A549 (cell line): ENCODE measurements around the gene UMAD1. TPM values are rescaled to one million over a fixed set of nuclear protein-coding genes. Genes with fewer than 3 reads are reported as not detected.

ENCODE experiments used
- ATAC-seq, 2 experiments: fragments of 200-7000 bp in 1 of 2; fragments of >200 bp in 1 of 2; cut with Nextera tagmentation in 1 of 2; cut with Tn5 transposase in 1 of 2; 3 replicates each; pipeline versions ENCODE4 v1.8.0 to v1.9.1; 2018 to 2020; ENCODE audit warnings: mild to moderate bottlenecking in 1 of 2, moderate library complexity in 1 of 2
- CTCF ChIA-PET: fragments of 300-600 bp; sonication (Branson Sonifier 250); formaldehyde crosslinking; extraction: SDS; loops from one replicate; lab custom pipeline; 2021; ENCODE audit warnings: antibody characterized with exemption, inconsistent platforms; lab: Yijun Ruan, JAX
- POLR2A ChIA-PET: fragments of 350-600 bp; formaldehyde crosslinking; extraction: SDS; loops from one replicate; lab custom pipeline; 2021; ENCODE audit warnings: antibody characterized with exemption, inconsistent platforms; lab: Yijun Ruan, JAX
- DNase-seq, 2 experiments: peaks; one replicate each; pipeline versions ENCODE4 v3.0.0 to v3.0.0-alpha.2; 2011 to 2016; ENCODE audit warnings: low read depth in 1 of 2, low spot score in 1 of 2
- FAIRE-seq: peaks from 2 replicates; lab custom pipeline; 2011; peaks lifted over from hg19 to GRCh38; lab: Jason Lieb, UNC
- H3K27ac ChIP-seq, 2 experiments: fragments of >200 bp; sonication (Bioruptor Twin); formaldehyde crosslinking; 3 replicates each; pipeline ENCODE4 v1.5.1; 2016 to 2017
- H3K4me1 ChIP-seq: fragments of >200 bp; sonication (Bioruptor Twin); formaldehyde crosslinking; 3 replicates; pipeline ENCODE4 v1.6.1; 2016
- H3K4me2 ChIP-seq: fragments of >200 bp; sonication (Bioruptor Twin); formaldehyde crosslinking; 3 replicates; pipeline ENCODE4 v1.6.1; 2016
- H3K4me3 ChIP-seq: fragments of >200 bp; sonication (Bioruptor Twin); formaldehyde crosslinking; 3 replicates; pipeline ENCODE4 v1.5.1; 2016
- H3K9me3 ChIP-seq: fragments of >200 bp; sonication (Bioruptor Twin); formaldehyde crosslinking; 3 replicates; pipeline ENCODE4 v1.6.1; 2016
- CBX8 ChIP-seq: fragments of 200-600 bp; sonication (generic); IDR thresholded peaks from 2 replicates; pipeline ENCODE4 v1.6.1; 2016
- CEBPB ChIP-seq, 2 experiments: fragments of >200 bp in 1 of 2; sonication (Bioruptor Twin) in 1 of 2; formaldehyde crosslinking in 1 of 2; IDR thresholded peaks; 2 replicates each; pipeline ENCODE4 v1.6.1; 2012 to 2016
- CHD4 ChIP-seq: fragments of 200-600 bp; sonication (generic); IDR thresholded peaks from 2 replicates; pipeline ENCODE4 v1.6.1; 2016; ENCODE audit warnings: antibody characterized with exemption, mild to moderate bottlenecking, borderline replicate concordance
- E2F6 ChIP-seq: IDR thresholded peaks from 2 replicates; pipeline ENCODE4 v1.6.1; 2012; ENCODE audit warnings: low read depth, borderline replicate concordance
- EHMT2 ChIP-seq: fragments of 200-600 bp; sonication (generic); IDR thresholded peaks from 2 replicates; pipeline ENCODE4 v1.6.1; 2016; ENCODE audit warnings: antibody characterized with exemption, low read depth, mild to moderate bottlenecking, moderate library complexity
- ELK1 ChIP-seq: fragments of 150-350 bp; IDR thresholded peaks from 2 replicates; pipeline ENCODE4 v1.6.1; 2014; ENCODE audit warnings: low read depth, mild to moderate bottlenecking, low read length
- EP300 ChIP-seq, 2 experiments: fragments of >200 bp; sonication (Bioruptor Twin); formaldehyde crosslinking; IDR thresholded peaks; 2 replicates in 1 of 2; 3 replicates in 1 of 2; pipeline ENCODE4 v1.6.1; 2016 to 2017
- FOSB ChIP-seq: fragments of 250-450 bp; sonication (Bioruptor Pico); IDR thresholded peaks from 2 replicates; pipeline ENCODE4 v1.5.0; 2020; ENCODE audit warnings: mild to moderate bottlenecking, moderate library complexity
- HES2 ChIP-seq: fragments of >200 bp; sonication (Bioruptor Twin); formaldehyde crosslinking; IDR thresholded peaks from 2 replicates; pipeline ENCODE4 v1.6.1; 2016
- HOXA7 ChIP-seq: fragments of 250-450 bp; sonication (Bioruptor Pico); IDR thresholded peaks from 2 replicates; pipeline ENCODE4 v1.5.0; 2020; ENCODE audit warnings: mild to moderate bottlenecking, moderate library complexity
- KDM5A ChIP-seq: fragments of 200-600 bp; sonication (generic); IDR thresholded peaks from 2 replicates; pipeline ENCODE4 v1.6.1; 2016; ENCODE audit warnings: antibody characterized with exemption, mild to moderate bottlenecking
- MAFK ChIP-seq: fragments of 450-650 bp; IDR thresholded peaks from 2 replicates; pipeline ENCODE4 v1.6.1; 2014; ENCODE audit not compliant: partially characterized antibody
- MAX ChIP-seq: IDR thresholded peaks from 2 replicates; pipeline ENCODE4 v1.6.1; 2012
- MAZ ChIP-seq: fragments of 150-350 bp; IDR thresholded peaks from 2 replicates; pipeline ENCODE4 v1.6.1; 2014; ENCODE audit warnings: antibody characterized with exemption, low read depth, low read length, borderline replicate concordance
- NFE2L2 ChIP-seq: fragments of 150-350 bp; conservative IDR thresholded peaks from 2 replicates; pipeline ENCODE4 v1.6.1; 2014; ENCODE audit warnings: low read length
- NR3C1 ChIP-seq: fragments of >200 bp; sonication (Bioruptor Twin); formaldehyde crosslinking; IDR thresholded peaks from 3 replicates; pipeline ENCODE4 v1.6.1; 2017
- PHF8 ChIP-seq: fragments of 200-600 bp; sonication (generic); IDR thresholded peaks from 2 replicates; pipeline ENCODE4 v1.6.1; 2016; ENCODE audit warnings: low read depth, mild to moderate bottlenecking, antibody characterized with exemption, moderate library complexity, borderline replicate concordance
- POLR2A ChIP-seq: IDR thresholded peaks from 2 replicates; pipeline ENCODE4 v1.6.1; 2012; ENCODE audit warnings: mild to moderate bottlenecking, low read length
- RAD21 ChIP-seq, 2 experiments: fragments of >200 bp in 1 of 2; sonication (Bioruptor Twin) in 1 of 2; formaldehyde crosslinking in 1 of 2; IDR thresholded peaks in 1 of 2; conservative IDR thresholded peaks in 1 of 2; 2 replicates in 1 of 2; 3 replicates in 1 of 2; pipeline ENCODE4 v1.6.1; 2012 to 2018; ENCODE audit warnings: inconsistent platforms in 1 of 2
- RCOR1 ChIP-seq: fragments of 150-350 bp; IDR thresholded peaks from 2 replicates; pipeline ENCODE4 v1.6.1; 2014; ENCODE audit warnings: antibody characterized with exemption, low read length, low read depth
- RFX5 ChIP-seq: fragments of 450-650 bp; IDR thresholded peaks from 2 replicates; pipeline ENCODE4 v1.7.1; 2014; ENCODE audit warnings: antibody characterized with exemption, mild to moderate bottlenecking, moderate library complexity
- RNF2 ChIP-seq: fragments of 200-600 bp; sonication (generic); IDR thresholded peaks from 2 replicates; pipeline ENCODE4 v1.6.1; 2016; ENCODE audit warnings: low read depth, mild to moderate bottlenecking, antibody characterized with exemption, moderate library complexity, borderline replicate concordance
- SMC3 ChIP-seq: fragments of >200 bp; sonication (Bioruptor Twin); formaldehyde crosslinking; IDR thresholded peaks from 3 replicates; pipeline ENCODE4 v1.6.1; 2018; ENCODE audit warnings: inconsistent platforms
- SREBF2 ChIP-seq: fragments of 450-650 bp; IDR thresholded peaks from 2 replicates; pipeline ENCODE4 v1.6.1; 2014; ENCODE audit warnings: mild to moderate bottlenecking, moderate library complexity
- USF2 ChIP-seq: fragments of 450-650 bp; IDR thresholded peaks from 2 replicates; pipeline ENCODE4 v1.6.1; 2014; ENCODE audit warnings: antibody characterized with exemption
- ZC3H11A ChIP-seq: fragments of 450-650 bp; IDR thresholded peaks from 2 replicates; pipeline ENCODE4 v1.6.1; 2014; ENCODE audit warnings: antibody characterized with exemption, mild to moderate bottlenecking
- ZFP36 ChIP-seq: fragments of 450-650 bp; IDR thresholded peaks from 2 replicates; pipeline ENCODE4 v1.6.1; 2014; ENCODE audit warnings: borderline replicate concordance; ENCODE audit not compliant: partially characterized antibody
- ZNF302 ChIP-seq: fragments of 250-450 bp; sonication (Bioruptor Pico); IDR thresholded peaks from 2 replicates; pipeline ENCODE4 v1.9.0; 2021; ENCODE audit warnings: inconsistent platforms, mild to moderate bottlenecking, moderate library complexity
- ZSCAN20 ChIP-seq: fragments of 250-450 bp; sonication (Bioruptor Pico); IDR thresholded peaks from 2 replicates; pipeline ENCODE4 v1.8.0; 2022; ENCODE audit warnings: mild to moderate bottlenecking, moderate library complexity
- WGBS: methylation state at CpG from one replicate; pipeline ENCODE4 v1.1.6; 2017; ENCODE audit errors: missing lambda C conversion rate; 5-methylcytosine and 5-hydroxymethylcytosine counted together
- polyA plus RNA-seq, 4 experiments: library from polyadenylated mRNA; depleted of rRNA in 3 of 4; stranded (reverse); fragments of >200 nt; fragmentation: RNase III in 1 of 4; extraction: RNeasy Plus Mini Kit Qiagen cat#74134 plus additional on column Dnase treatment in 1 of 4; gene quantifications; 2 replicates in 3 of 4; 3 replicates in 1 of 4; pipeline ENCODE4 v1.2.3, GENCODE V29; 2011 to 2017

Gene UMAD1
- polyA plus RNA-seq, 2 of the 4 experiments (the other 2 are of a cell fraction): 21.4 to 46.4 TPM

- TF ChIP-seq MAZ (no peak), MAFK (no peak), ELK1 (no peak), KDM5A (no peak), E2F6 (no peak), FOSB (CRISPR knock-in tag) (no peak), RAD21 (conservative IDR thresholded peaks at IDR 0.05 in 1 of 2, IDR thresholded peaks at IDR 0.05 in 1 of 2) (no peak), CEBPB (IDR thresholded peaks at IDR 0.05) (no peak), PHF8 (no peak), SREBF2 (no peak), USF2 (no peak), ZFP36 (no peak), RCOR1 (no peak), NR3C1 (no peak), SMC3 (no peak), EP300 (IDR thresholded peaks at IDR 0.05) (no peak)
- no peak for DNase-seq
- WGBS: 86% methylated on average over 6 of the region's 6 CpGs
- ChIA-PET POLR2A (no interaction called here), CTCF (no interaction called here)
- H3K4me3 ChIP-seq: no peak overlapping the region
- no peak; a peak in 1 of 6 replicates for ATAC-seq
- H3K9me3 ChIP-seq: no peaks in the 10 kb centered on the region
- peaks cover 6% of the 10 kb centered on the region; the same call in 1 of the 3 replicates for H3K4me1 ChIP-seq
- FAIRE-seq: no peak
- no peak overlapping the region for H3K27ac ChIP-seq
- H3K4me2 ChIP-seq: no peak overlapping the region
Observed at GRCh38 chr7:7790041-7790741, 149.6 kb downstream of the UMAD1 start.

GRCh38 chr7:7791523-7791922 lies 151.0 kb downstream of the UMAD1 start:
- H3K4me3 ChIP-seq: no peak overlapping the region
- H3K9me3 ChIP-seq: peaks cover under 1% of the 10 kb centered on the region; the same call in 1 of the 3 replicates
- no peak for DNase-seq
- ChIA-PET CTCF (no interaction called here), POLR2A (no interaction called here)
- H3K4me1 ChIP-seq: peaks cover 15% of the 10 kb centered on the region
- no peak overlapping the region for H3K4me2 ChIP-seq
- H3K27ac ChIP-seq: no peak overlapping the region
- WGBS: 89% methylated on average over 5 of the region's 5 CpGs
- FAIRE-seq: no peak
- TF ChIP-seq HOXA7 (CRISPR knock-in tag) (no peak), RFX5 (no peak), MAX (no peak), ZC3H11A (no peak), NFE2L2 (no peak), CBX8 (no peak), POLR2A (no peak), HES2 (no peak), NR3C1 (no peak), ELK1 (no peak), EHMT2 (no peak), ZSCAN20 (CRISPR knock-in tag) (no peak), CHD4 (no peak), RNF2 (no peak), ZNF302 (no peak), SMC3 (no peak)
- ATAC-seq: no peak
